Bronchial smooth muscle cell (primary cell): ENCODE measurements around the gene FRA10AC1. TPM values are rescaled to one million over a fixed set of nuclear protein-coding genes. Genes with fewer than 3 reads are reported as not detected.

ENCODE experiments used
- total RNA-seq: library from RNA; depleted of rRNA; stranded (reverse); fragments of >200 nt; gene quantifications from 2 replicates; pipeline ENCODE4 v1.2.1, GENCODE V29; 2014

The FRA10AC1 gene, protein sequence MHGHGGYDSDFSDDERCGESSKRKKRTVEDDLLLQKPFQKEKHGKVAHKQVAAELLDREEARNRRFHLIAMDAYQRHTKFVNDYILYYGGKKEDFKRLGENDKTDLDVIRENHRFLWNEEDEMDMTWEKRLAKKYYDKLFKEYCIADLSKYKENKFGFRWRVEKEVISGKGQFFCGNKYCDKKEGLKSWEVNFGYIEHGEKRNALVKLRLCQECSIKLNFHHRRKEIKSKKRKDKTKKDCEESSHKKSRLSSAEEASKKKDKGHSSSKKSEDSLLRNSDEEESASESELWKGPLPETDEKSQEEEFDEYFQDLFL
- 3.7 and 6.1 TPM in 2 replicates for total RNA-seq

GRCh38 chr10:93702210-93703001 lies at the start of gene FRA10AC1:
FRA10AC1 (minus strand) TSS chr10:93702592; CDS start chr10:93700106, 2,486 bp downstream.

Other genes starting within 250 kb of the FRA10AC1 start
- 108 and 184 TPM in 2 replicates for gene MYOF, start 220.3 kb downstream of the FRA10AC1 start, total RNA-seq
- 0.94 and 4.6 TPM in 2 replicates for gene CEP55, start 206.0 kb downstream of the FRA10AC1 start, total RNA-seq
- not detected in 2 replicates for gene FFAR4, start 135.9 kb downstream of the FRA10AC1 start, total RNA-seq
- 0.17 TPM in 1 of 2 replicates, not detected in the other for gene RBP4, start 101.4 kb downstream of the FRA10AC1 start, total RNA-seq
- gene PDE6C, start 90.1 kb downstream of the FRA10AC1 start, total RNA-seq: not detected in 2 replicates
- gene LGI1, start 55.3 kb upstream of the FRA10AC1 start, total RNA-seq: 0.26 TPM in 1 of 2 replicates, not detected in the other
- 3.2 and 4.9 TPM in 2 replicates for gene SLC35G1, start 191.4 kb upstream of the FRA10AC1 start, total RNA-seq